GM19035 (cell line): ENCODE results near the gene TOE1.
"Not testable (repeated sequence)": the region's sequence is repeated elsewhere in the genome, so short reads cannot be mapped to it uniquely, and the experiment has no call there.

ENCODE experiments used
- ATAC-seq: cut with Tn5 transposase; IDR thresholded peaks from one replicate; pipeline ENCODE4 v1.9.1; 2021; ENCODE audit not compliant: unreplicated experiment

TOE1 gene

GRCh38 chr1:45354838-45355237 is 14.9 kb downstream of the TOE1 start:
- ATAC-seq: no peak

GRCh38 chr1:45355683-45356082 is 15.7 kb downstream of the TOE1 start:
- no peak for ATAC-seq

- ATAC-seq: no peak
These were observed 16.2 kb downstream of the TOE1 start for GRCh38 chr1:45356186-45356585.

GRCh38 chr1:45359882-45360513 is 20.0 kb downstream of the TOE1 start:
- ATAC-seq: no peak

GRCh38 chr1:45360981-45361380 is 21.0 kb downstream of the TOE1 start:
- not testable (repeated sequence) for ATAC-seq

- ATAC-seq: no peak
These were observed 24.3 kb downstream of the TOE1 start for GRCh38 chr1:45364294-45364693.

- ATAC-seq: peak; percentile 67
These were observed 25.1 kb downstream of the TOE1 start for GRCh38 chr1:45365051-45365450.

GRCh38 chr1:45370575-45370974 is 30.6 kb downstream of the TOE1 start:
- no peak for ATAC-seq

- no peak for ATAC-seq
These were observed 33.6 kb downstream of the TOE1 start for GRCh38 chr1:45373573-45373972.

GRCh38 chr1:45375104-45376090 is 35.4 kb downstream of the TOE1 start:
- no peak for ATAC-seq

GRCh38 chr1:45378184-45378583 is 38.2 kb downstream of the TOE1 start:
- ATAC-seq: no peak

- no peak for ATAC-seq
These were observed 39.6 kb downstream of the TOE1 start for GRCh38 chr1:45379524-45379923.

- ATAC-seq: no peak
These were observed 40.2 kb downstream of the TOE1 start for GRCh38 chr1:45380125-45380524.

- ATAC-seq: no peak
These were observed 40.8 kb downstream of the TOE1 start for GRCh38 chr1:45380730-45381129.

GRCh38 chr1:45381243-45381642 is 41.3 kb downstream of the TOE1 start:
- ATAC-seq: no peak

- ATAC-seq: no peak
These were observed 43.2 kb downstream of the TOE1 start for GRCh38 chr1:45383191-45383590.

GRCh38 chr1:45384213-45384612 is 44.2 kb downstream of the TOE1 start:
- not testable (repeated sequence) for ATAC-seq

GRCh38 chr1:45385302-45385701 is 45.3 kb downstream of the TOE1 start:
- ATAC-seq: no peak

GRCh38 chr1:45386219-45386618 is 46.2 kb downstream of the TOE1 start:
- ATAC-seq: no peak
